ENCODE measurements around the gene DGKD. TPM values are rescaled to one million over a fixed set of nuclear protein-coding genes. Genes with fewer than 3 reads are reported as not detected.
A peak's percentile ranks its signal among the peaks of the same experiment; 100 is the strongest.

Gene DGKD
- total and polyA plus RNA-seq, 9 of the 15 experiments (the other 6 are each of a cell fraction or from before 2014, with no cell fraction given) = 0.52 to 29.5 (median 10.6) TPM

- TF ChIP-seq REST (IDR thresholded peaks at IDR 0.05; ENCODE audit: borderline replicate concordance) (0 out of 2 replicates have a peak, but pooled peaks have one; percentile 6), REST (CRISPR knock-in tag; IDR thresholded peaks at IDR 0.05; ENCODE audit: low read depth) (no peak), JUND (IDR thresholded peaks at IDR 0.05; ENCODE audit: borderline replicate concordance, low read depth, low read length) (peak; percentile 57; the same call in 1 of the 2 replicates), JUND (tag; IDR thresholded peaks at IDR 0.05; ENCODE audit: borderline replicate concordance, low read depth, low read length) (no peak; the same call in 2 of the 3 replicates), TFE3 (CRISPR knock-in tag; IDR thresholded peaks at IDR 0.05) (peak; percentile 32; the same call in 1 of the 2 replicates), RAD51 (IDR thresholded peaks at IDR 0.05; ENCODE audit: borderline replicate concordance, low read depth) (peak; percentile 69), USF1 (CRISPR knock-in tag; IDR thresholded peaks at IDR 0.05) (peak; percentile 64), CBFA2T2 (conservative IDR thresholded peaks at IDR 0.05) (0 out of 2 replicates have a peak, but pooled peaks have one; percentile 16), PHF21A (IDR thresholded peaks at IDR 0.05; ENCODE audit: borderline replicate concordance, low read depth) (no peak)
Measured at GRCh38 chr2:233351423-233351822, 2.9 kb upstream of the DGKD start (continued).
